Kidney tubule cell (primary cell): Measurements from ENCODE around the gene BBX.

Experiments used
- DNase-seq: peaks from one replicate; pipeline ENCODE4 v3.0.0-alpha.2; 2018; ENCODE audit warnings: low spot score

Gene BBX

GRCh38 chr3:107654218-107654617 is 131.5 kb downstream of the BBX start:
- no peak for DNase-seq

GRCh38 chr3:107657971-107658370 is 135.2 kb downstream of the BBX start:
- DNase-seq: peak; percentile 38

GRCh38 chr3:107660306-107660976 is 137.7 kb downstream of the BBX start:
- DNase-seq: peak; percentile 28

- DNase-seq: no peak
Measured at GRCh38 chr3:107661447-107662123, 138.8 kb downstream of the BBX start.

- DNase-seq: peak; percentile 27
Measured at GRCh38 chr3:107662124-107662507, 139.4 kb downstream of the BBX start.

- no peak for DNase-seq
Measured at GRCh38 chr3:107662586-107662985, 139.8 kb downstream of the BBX start.

- no peak for DNase-seq
Measured at GRCh38 chr3:107663266-107663665, 140.5 kb downstream of the BBX start.

GRCh38 chr3:107664614-107665013 is 141.9 kb downstream of the BBX start:
- DNase-seq: no peak

- DNase-seq: no peak
Measured at GRCh38 chr3:107665351-107665750, 142.6 kb downstream of the BBX start.

- DNase-seq: no peak
Measured at GRCh38 chr3:107666853-107667252, 144.1 kb downstream of the BBX start.

- no peak for DNase-seq
Measured at GRCh38 chr3:107668416-107668815, 145.7 kb downstream of the BBX start.

GRCh38 chr3:107668963-107669362 is 146.2 kb downstream of the BBX start:
- no peak for DNase-seq

GRCh38 chr3:107669669-107670068 is 146.9 kb downstream of the BBX start:
- DNase-seq: no peak

GRCh38 chr3:107670986-107671385 is 148.2 kb downstream of the BBX start:
- DNase-seq: no peak

GRCh38 chr3:107674371-107674770 is 151.6 kb downstream of the BBX start:
- peak; percentile 64 for DNase-seq

- no peak for DNase-seq
Measured at GRCh38 chr3:107675233-107675900, 152.6 kb downstream of the BBX start.

GRCh38 chr3:107676469-107677309 is 153.9 kb downstream of the BBX start:
- peak; percentile 31 for DNase-seq

- no peak for DNase-seq
Measured at GRCh38 chr3:107679921-107680320, 157.2 kb downstream of the BBX start.

GRCh38 chr3:107680698-107681097 is 157.9 kb downstream of the BBX start:
- no peak for DNase-seq

GRCh38 chr3:107681396-107681795 is 158.6 kb downstream of the BBX start:
- no peak for DNase-seq

GRCh38 chr3:107682580-107682979 is 159.8 kb downstream of the BBX start:
- DNase-seq: no peak

- no peak for DNase-seq
Measured at GRCh38 chr3:107683447-107683846, 160.7 kb downstream of the BBX start.
